ENCODE data around the gene PRDX2.

DNA sequence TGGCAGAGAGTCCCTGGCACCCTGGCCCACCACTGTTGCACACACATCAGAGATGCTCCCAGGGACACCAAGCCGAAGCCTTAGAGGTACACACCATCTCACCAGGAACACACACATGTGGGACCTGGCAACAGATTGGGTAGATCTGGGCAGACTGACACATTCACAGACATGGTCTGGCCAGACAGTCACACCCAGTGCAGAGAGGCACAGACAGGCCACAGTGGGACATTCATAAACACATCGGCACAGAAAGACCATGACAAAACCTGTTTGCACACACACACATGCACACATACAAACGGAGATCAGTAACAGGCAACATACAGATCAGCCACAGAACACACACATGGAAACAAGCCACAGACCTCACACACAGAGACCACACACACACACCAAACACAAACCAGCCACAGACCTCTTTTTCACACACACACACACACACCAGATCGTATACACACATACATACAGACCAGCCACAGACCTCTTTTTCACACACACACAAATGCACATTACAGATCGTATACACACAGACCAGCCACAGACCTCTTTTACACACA, 16.6 kb downstream of the PRDX2 start:
- TF ChIP-seq, protein P1, sequence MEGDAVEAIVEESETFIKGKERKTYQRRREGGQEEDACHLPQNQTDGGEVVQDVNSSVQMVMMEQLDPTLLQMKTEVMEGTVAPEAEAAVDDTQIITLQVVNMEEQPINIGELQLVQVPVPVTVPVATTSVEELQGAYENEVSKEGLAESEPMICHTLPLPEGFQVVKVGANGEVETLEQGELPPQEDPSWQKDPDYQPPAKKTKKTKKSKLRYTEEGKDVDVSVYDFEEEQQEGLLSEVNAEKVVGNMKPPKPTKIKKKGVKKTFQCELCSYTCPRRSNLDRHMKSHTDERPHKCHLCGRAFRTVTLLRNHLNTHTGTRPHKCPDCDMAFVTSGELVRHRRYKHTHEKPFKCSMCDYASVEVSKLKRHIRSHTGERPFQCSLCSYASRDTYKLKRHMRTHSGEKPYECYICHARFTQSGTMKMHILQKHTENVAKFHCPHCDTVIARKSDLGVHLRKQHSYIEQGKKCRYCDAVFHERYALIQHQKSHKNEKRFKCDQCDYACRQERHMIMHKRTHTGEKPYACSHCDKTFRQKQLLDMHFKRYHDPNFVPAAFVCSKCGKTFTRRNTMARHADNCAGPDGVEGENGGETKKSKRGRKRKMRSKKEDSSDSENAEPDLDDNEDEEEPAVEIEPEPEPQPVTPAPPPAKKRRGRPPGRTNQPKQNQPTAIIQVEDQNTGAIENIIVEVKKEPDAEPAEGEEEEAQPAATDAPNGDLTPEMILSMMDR (IDR thresholded peaks at IDR 0.05; ENCODE audit: low read depth, low read length): no peak
- TF ChIP-seq EZH2phosphoT487 (IDR thresholded peaks at IDR 0.05; ENCODE audit: low read depth): no peak
